Panc1 (cell line): ENCODE measurements around the gene SOX9. TPM values are rescaled to one million over a fixed set of nuclear protein-coding genes. Genes with fewer than 3 reads are reported as not detected.

Experiments used
- ATAC-seq: fragments of 200-7000 bp; cut with Tn5 transposase; 2 replicates; pipeline ENCODE4 v1.9.1; 2020; ENCODE audit warnings: mild to moderate bottlenecking, moderate library complexity
- BruUV-seq: library from RNA; stranded (reverse); fragments of 400-500 nt; replicated peaks from 2 replicates; lab custom pipeline; 2021; lab: Mats Ljungman, UMichigan
- CTCF ChIA-PET: fragments of 300-600 bp; sonication (Branson Sonifier 250); formaldehyde crosslinking; loops from one replicate; lab custom pipeline; 2022; ENCODE audit warnings: antibody characterized with exemption; lab: Charles Lee
- POLR2A ChIA-PET: fragments of 300-600 bp; sonication (Branson Sonifier 250); formaldehyde crosslinking; loops from one replicate; lab custom pipeline; 2022; ENCODE audit warnings: antibody characterized with exemption; lab: Charles Lee
- DNase-seq: peaks from one replicate; pipeline ENCODE4 v3.0.0-alpha.2; 2010; ENCODE audit warnings: low read depth, low spot score
- H3K27ac ChIP-seq: 2 replicates; pipeline ENCODE4 v1.5.1; 2011; ENCODE audit warnings: mild to moderate bottlenecking, low read length, inconsistent platforms
- H3K27me3 ChIP-seq: fragments of 200-500 bp; sonication (Bioruptor generic); 2 replicates; pipeline ENCODE4 v1.6.0; 2014; ENCODE audit warnings: low read length, inconsistent platforms; ENCODE audit not compliant: control insufficient read depth, insufficient read depth
- H3K36me3 ChIP-seq: fragments of 200-500 bp; sonication (Bioruptor generic); 2 replicates; pipeline ENCODE4 v1.5.1; 2014; ENCODE audit warnings: inconsistent platforms, mild to moderate bottlenecking, low read length, moderate library complexity; ENCODE audit not compliant: control insufficient read depth, insufficient read depth
- H3K4me1 ChIP-seq: 2 replicates; pipeline ENCODE4 v1.5.1; 2011; ENCODE audit warnings: inconsistent platforms, mild to moderate bottlenecking, low read length, moderate library complexity; ENCODE audit not compliant: control insufficient read depth, insufficient read depth
- H3K4me3 ChIP-seq, 2 experiments: 2 replicates each; pipeline ENCODE4 v1.5.1; 2011 to 2012; ENCODE audit warnings: low read depth in 2 of 2, low read length in 2 of 2, mild to moderate bottlenecking in 2 of 2, inconsistent platforms in 1 of 2, moderate library complexity in 1 of 2
- H3K9me3 ChIP-seq: fragments of 200-500 bp; sonication (Bioruptor generic); 2 replicates; pipeline ENCODE4 v1.5.1; 2014; ENCODE audit warnings: low read depth, mild to moderate bottlenecking, inconsistent platforms, low read length, moderate library complexity; ENCODE audit not compliant: control insufficient read depth, insufficient read depth
- CTCF ChIP-seq: fragments of 450-650 bp; IDR thresholded peaks from 2 replicates; pipeline ENCODE4 v1.5.1; 2017; ENCODE audit warnings: mild to moderate bottlenecking
- POLR2AphosphoS5 ChIP-seq: IDR thresholded peaks from 2 replicates; pipeline ENCODE4 v1.6.1; 2012; ENCODE audit warnings: mild to moderate bottlenecking, low read depth, low read length, moderate library complexity
- SIN3A ChIP-seq: IDR thresholded peaks from 2 replicates; pipeline ENCODE4 v1.6.1; 2012; ENCODE audit warnings: low read depth, mild to moderate bottlenecking, low read length, moderate library complexity, borderline replicate concordance; ENCODE audit not compliant: insufficient read depth
- TCF7L2 ChIP-seq: IDR thresholded peaks from 2 replicates; pipeline ENCODE4 v1.6.1; 2011; ENCODE audit warnings: mild to moderate bottlenecking, low read depth, low read length, inconsistent platforms
- in situ Hi-C: cut with HindIII; loops from 2 replicates; pipeline ENCODE4 v1.10.0; 2016; ENCODE audit warnings: low sequenced_read_pairs, low pct_unique_long_range_greater_than_20kb
- intact Hi-C: fragments of 100-400 bp; cut with micrococcal nuclease; formaldehyde crosslinking; loops from one replicate; pipeline ENCODE4 v1.10.0; 2022; ENCODE audit not compliant: unreplicated experiment
- total RNA-seq: library from RNA; stranded (reverse); gene quantifications from one replicate; pipeline ENCODE4 v1.2.1, GENCODE V29; 2021; ENCODE audit not compliant: unreplicated experiment
- TF ChIP-seq, protein P1 (sequence below), 2 experiments: IDR thresholded peaks; 2 replicates each; pipeline ENCODE4 v1.6.1; 2011 to 2012; ENCODE audit warnings: low read depth in 2 of 2, control low read depth in 1 of 2, low read length in 1 of 2, mild to moderate bottlenecking in 1 of 2, moderate library complexity in 1 of 2; ENCODE audit not compliant: insufficient read depth in 1 of 2

SOX9 gene
- total RNA-seq, 1 experiment from 2014 or later, result 79.5 TPM

- Histone ChIP-seq H3K4me3 (no peak overlapping the region), H3K27me3 (no peaks in the 10 kb centered on the region), H3K36me3 (no peaks in the 10 kb centered on the region), H3K9me3 (no peaks in the 10 kb centered on the region), H3K27ac (no peak overlapping the region), H3K4me1 (peaks cover 5% of the 10 kb centered on the region)
- CTCF ChIA-PET, result no interaction called here
- DNase-seq (no peak), ATAC-seq (no peak)
- TF ChIP-seq SIN3A, result no peak
- no peak for TF ChIP-seq CTCF
- in situ Hi-C loops (no loop called here), intact Hi-C loops (loop anchor here (10.0 kb wide), 3 partner anchors 139 to 1479 kb away; no protein-coding TSS in a partner anchor)
- POLR2A ChIA-PET, result no interaction called here
- BruUV-seq, result no TSS peak
Measured at GRCh38 chr17:72113751-72114150, 7.1 kb upstream of the SOX9 start.

- POLR2A ChIA-PET, result no interaction called here
- CTCF ChIA-PET, result interaction anchor here (0.6 kb wide), 1 partner anchor 644 kb away, joined by 3 read pairs; no protein-coding TSS in a partner anchor
- no peak overlapping the region for H3K27ac ChIP-seq
- ATAC-seq, result no peak
- intact Hi-C loops, result loop anchor here (5.0 to 10.0 kb wide), 4 partner anchors 141 to 1481 kb away; no protein-coding TSS in a partner anchor
- no peaks in the 10 kb centered on the region for H3K9me3 ChIP-seq
- peaks cover 12% of the 10 kb centered on the region for H3K4me1 ChIP-seq
- DNase-seq, result no peak
- in situ Hi-C loops, result no loop called here
- H3K36me3 ChIP-seq, result no peaks in the 10 kb centered on the region
- TF ChIP-seq SIN3A (no peak), POLR2AphosphoS5 (no peak), CTCF (no peak), TCF7L2 (no peak)
- TF ChIP-seq, protein P1, sequence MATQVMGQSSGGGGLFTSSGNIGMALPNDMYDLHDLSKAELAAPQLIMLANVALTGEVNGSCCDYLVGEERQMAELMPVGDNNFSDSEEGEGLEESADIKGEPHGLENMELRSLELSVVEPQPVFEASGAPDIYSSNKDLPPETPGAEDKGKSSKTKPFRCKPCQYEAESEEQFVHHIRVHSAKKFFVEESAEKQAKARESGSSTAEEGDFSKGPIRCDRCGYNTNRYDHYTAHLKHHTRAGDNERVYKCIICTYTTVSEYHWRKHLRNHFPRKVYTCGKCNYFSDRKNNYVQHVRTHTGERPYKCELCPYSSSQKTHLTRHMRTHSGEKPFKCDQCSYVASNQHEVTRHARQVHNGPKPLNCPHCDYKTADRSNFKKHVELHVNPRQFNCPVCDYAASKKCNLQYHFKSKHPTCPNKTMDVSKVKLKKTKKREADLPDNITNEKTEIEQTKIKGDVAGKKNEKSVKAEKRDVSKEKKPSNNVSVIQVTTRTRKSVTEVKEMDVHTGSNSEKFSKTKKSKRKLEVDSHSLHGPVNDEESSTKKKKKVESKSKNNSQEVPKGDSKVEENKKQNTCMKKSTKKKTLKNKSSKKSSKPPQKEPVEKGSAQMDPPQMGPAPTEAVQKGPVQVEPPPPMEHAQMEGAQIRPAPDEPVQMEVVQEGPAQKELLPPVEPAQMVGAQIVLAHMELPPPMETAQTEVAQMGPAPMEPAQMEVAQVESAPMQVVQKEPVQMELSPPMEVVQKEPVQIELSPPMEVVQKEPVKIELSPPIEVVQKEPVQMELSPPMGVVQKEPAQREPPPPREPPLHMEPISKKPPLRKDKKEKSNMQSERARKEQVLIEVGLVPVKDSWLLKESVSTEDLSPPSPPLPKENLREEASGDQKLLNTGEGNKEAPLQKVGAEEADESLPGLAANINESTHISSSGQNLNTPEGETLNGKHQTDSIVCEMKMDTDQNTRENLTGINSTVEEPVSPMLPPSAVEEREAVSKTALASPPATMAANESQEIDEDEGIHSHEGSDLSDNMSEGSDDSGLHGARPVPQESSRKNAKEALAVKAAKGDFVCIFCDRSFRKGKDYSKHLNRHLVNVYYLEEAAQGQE (IDR thresholded peaks at IDR 0.05; ENCODE audit: insufficient read depth in 1 of 2, low read depth in 2 of 2, low read length in 1 of 2), result no peak
- no peak overlapping the region for H3K4me3 ChIP-seq
- H3K27me3 ChIP-seq, result no peaks in the 10 kb centered on the region
- no TSS peak for BruUV-seq
Measured at GRCh38 chr17:72115781-72116525, 4.9 kb upstream of the SOX9 start.
